ENCODE data around the gene ADPRHL1.
"Not testable (repeated sequence)": the region's sequence is repeated elsewhere in the genome, so short reads cannot be mapped to it uniquely, and the experiment has no call there.

Gene ADPRHL1

DNA sequence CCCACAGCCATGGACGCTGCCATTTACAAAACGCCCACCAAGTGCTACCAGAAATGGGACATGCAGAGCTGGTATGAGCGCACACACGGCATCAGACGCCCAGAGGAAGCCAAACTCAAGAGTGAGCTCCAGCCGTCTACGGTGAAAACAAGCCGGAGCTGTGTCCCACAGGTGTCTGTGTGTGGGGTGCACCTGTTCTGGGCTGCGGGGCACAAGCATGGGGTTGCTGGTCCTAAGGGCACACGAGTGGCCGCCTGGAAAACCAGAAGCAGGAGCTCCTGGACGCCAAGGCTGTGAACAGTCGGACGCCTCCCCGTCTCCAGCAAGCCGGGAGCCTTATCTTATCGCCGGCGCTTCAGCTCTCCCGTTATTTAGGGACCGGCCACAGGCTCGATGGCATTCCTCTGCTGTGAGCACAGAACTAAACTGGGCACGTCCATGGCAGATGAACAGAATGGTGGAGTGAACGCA lies 1.3 kb downstream of the ADPRHL1 start:
- Histone ChIP-seq H3K36me3 (ENCODE audit: insufficient read depth, low read length) (peaks cover 28% of the 10 kb centered on the region), H3K4me2 (ENCODE audit: low read length) (no peak overlapping the region), H3K79me2 (ENCODE audit: insufficient read depth, low read length) (no peaks in the 10 kb centered on the region), H3K27ac (ENCODE audit: low read depth, low read length, poor library complexity, severe bottlenecking) (no peak overlapping the region), H3K9me2 (ENCODE audit: low read depth, low read length) (no peaks in the 10 kb centered on the region), H3K4me1 (ENCODE audit: insufficient read depth, low read length, severe bottlenecking) (peaks cover 30% of the 10 kb centered on the region), H4K20me1 (ENCODE audit: insufficient read depth, low read length) (no peaks in the 10 kb centered on the region), H3K27me3 (ENCODE audit: insufficient read depth, low read length) (no peaks in the 10 kb centered on the region), H3K9me3 (ENCODE audit: low read length) (no peaks in the 10 kb centered on the region), H3K4me3 (ENCODE audit: low read depth, low read length, poor library complexity, severe bottlenecking) (no peak overlapping the region), H3F3A (ENCODE audit: insufficient read depth, low read length) (no peaks in the 10 kb centered on the region), H2AFZ (ENCODE audit: low read length) (no peak overlapping the region), H3K9ac (ENCODE audit: low read length) (no peak overlapping the region)
- no peak for TF ChIP-seq EZH2 (IDR thresholded peaks at IDR 0.05; ENCODE audit: borderline replicate concordance, low read length)
- TF ChIP-seq, protein P1, sequence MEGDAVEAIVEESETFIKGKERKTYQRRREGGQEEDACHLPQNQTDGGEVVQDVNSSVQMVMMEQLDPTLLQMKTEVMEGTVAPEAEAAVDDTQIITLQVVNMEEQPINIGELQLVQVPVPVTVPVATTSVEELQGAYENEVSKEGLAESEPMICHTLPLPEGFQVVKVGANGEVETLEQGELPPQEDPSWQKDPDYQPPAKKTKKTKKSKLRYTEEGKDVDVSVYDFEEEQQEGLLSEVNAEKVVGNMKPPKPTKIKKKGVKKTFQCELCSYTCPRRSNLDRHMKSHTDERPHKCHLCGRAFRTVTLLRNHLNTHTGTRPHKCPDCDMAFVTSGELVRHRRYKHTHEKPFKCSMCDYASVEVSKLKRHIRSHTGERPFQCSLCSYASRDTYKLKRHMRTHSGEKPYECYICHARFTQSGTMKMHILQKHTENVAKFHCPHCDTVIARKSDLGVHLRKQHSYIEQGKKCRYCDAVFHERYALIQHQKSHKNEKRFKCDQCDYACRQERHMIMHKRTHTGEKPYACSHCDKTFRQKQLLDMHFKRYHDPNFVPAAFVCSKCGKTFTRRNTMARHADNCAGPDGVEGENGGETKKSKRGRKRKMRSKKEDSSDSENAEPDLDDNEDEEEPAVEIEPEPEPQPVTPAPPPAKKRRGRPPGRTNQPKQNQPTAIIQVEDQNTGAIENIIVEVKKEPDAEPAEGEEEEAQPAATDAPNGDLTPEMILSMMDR (IDR thresholded peaks at IDR 0.05; ENCODE audit: low read length) = no peak

DNA sequence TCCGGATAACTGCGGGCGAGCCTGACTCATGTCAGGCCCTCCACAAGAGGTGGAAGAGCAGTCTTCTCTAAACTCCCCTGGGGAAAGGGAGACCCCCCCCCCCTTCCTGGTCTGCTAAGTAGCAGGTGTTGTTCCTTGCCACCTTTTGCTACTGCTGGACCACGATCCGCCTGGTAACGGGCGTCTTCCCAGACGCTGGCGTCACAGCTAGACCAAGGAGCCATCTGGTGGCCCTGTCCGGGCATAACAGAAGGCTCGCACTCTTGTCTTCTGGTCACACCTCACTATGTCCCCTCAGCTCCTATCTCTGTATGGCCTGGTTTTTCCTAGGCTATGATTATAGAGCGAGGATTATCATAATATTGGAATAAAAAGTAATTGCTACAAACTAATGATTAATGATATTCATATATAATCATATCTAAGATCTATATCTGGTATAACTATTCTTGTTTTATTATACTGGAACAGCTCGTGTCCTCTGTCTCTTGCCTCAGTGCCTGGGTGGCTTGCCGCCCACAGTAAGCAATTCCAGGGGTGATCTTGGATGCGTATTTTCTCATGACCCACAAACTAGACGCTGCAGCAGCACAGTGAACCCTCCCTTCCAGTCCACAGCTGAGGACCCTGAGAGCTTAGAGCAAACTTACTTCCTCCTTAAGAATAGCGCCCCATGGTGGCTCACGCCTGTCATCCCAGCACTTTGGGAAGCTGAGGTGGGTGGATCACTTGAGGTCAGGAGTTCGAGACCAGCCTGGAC lies 2.2 kb downstream of the ADPRHL1 start:
- H3F3A ChIP-seq (ENCODE audit: insufficient read depth, low read length); H3K79me2 ChIP-seq (ENCODE audit: insufficient read depth, low read length); H3K9me3 ChIP-seq (ENCODE audit: low read length); H3K27me3 ChIP-seq (ENCODE audit: insufficient read depth, low read length); H4K20me1 ChIP-seq (ENCODE audit: insufficient read depth, low read length); H2AFZ ChIP-seq (ENCODE audit: low read length); H3K9me2 ChIP-seq (ENCODE audit: low read depth, low read length): not testable (repeated sequence)
- Histone ChIP-seq H3K4me2 (ENCODE audit: low read length) (peak overlapping the region; percentile 78; the same call in 1 of the 2 replicates), H3K4me3 (ENCODE audit: low read depth, low read length, poor library complexity, severe bottlenecking) (peak overlapping the region; percentile 5), H3K27ac (ENCODE audit: low read depth, low read length, poor library complexity, severe bottlenecking) (peak overlapping the region; percentile 96), H3K36me3 (ENCODE audit: insufficient read depth, low read length) (peaks cover 22% of the 10 kb centered on the region; the same call in 1 of the 2 replicates), H3K4me1 (ENCODE audit: insufficient read depth, low read length, severe bottlenecking) (peaks cover 38% of the 10 kb centered on the region), H3K9ac (ENCODE audit: low read length) (peak overlapping the region; percentile 83; the same call in 1 of the 2 replicates)
- TF ChIP-seq, protein P1 (IDR thresholded peaks at IDR 0.05; ENCODE audit: low read length) = peak; percentile 38

DNA sequence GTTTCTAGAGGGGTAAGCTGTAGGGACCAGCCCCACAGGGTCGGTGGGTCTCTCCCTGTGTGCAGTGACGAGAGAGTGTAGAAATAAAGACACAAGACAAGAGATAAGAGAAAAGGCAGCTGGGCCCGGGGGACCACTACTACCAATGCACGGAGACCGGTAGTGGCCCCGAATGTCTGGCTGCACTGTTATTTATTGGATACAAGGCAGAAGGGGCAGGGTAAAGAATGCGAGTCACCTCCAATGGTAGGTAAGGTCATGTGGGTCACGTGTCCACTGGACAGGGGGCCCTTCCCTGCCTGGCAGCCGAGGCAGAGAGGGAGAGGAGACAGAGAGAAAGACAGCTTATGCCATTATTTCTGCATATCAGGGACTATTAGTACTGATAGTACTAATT lies 2.9 kb downstream of the ADPRHL1 start:
- not testable (repeated sequence) for H4K20me1 ChIP-seq (ENCODE audit: insufficient read depth, low read length); H3F3A ChIP-seq (ENCODE audit: insufficient read depth, low read length); H3K27me3 ChIP-seq (ENCODE audit: insufficient read depth, low read length); H3K79me2 ChIP-seq (ENCODE audit: insufficient read depth, low read length); H3K9me2 ChIP-seq (ENCODE audit: low read depth, low read length); H3K9me3 ChIP-seq (ENCODE audit: low read length); H2AFZ ChIP-seq (ENCODE audit: low read length)
- H3K4me2 ChIP-seq (ENCODE audit: low read length) = peak overlapping the region; percentile 78
- H3K9ac ChIP-seq (ENCODE audit: low read length) = peak overlapping the region; percentile 83
- peaks cover 16% of the 10 kb centered on the region; the same call in 1 of the 2 replicates for H3K36me3 ChIP-seq (ENCODE audit: insufficient read depth, low read length)
- peaks cover 45% of the 10 kb centered on the region for H3K4me1 ChIP-seq (ENCODE audit: insufficient read depth, low read length, severe bottlenecking)
- peak overlapping the region; percentile 80 for H3K4me3 ChIP-seq (ENCODE audit: low read depth, low read length, poor library complexity, severe bottlenecking)
- H3K27ac ChIP-seq (ENCODE audit: low read depth, low read length, poor library complexity, severe bottlenecking) = peak overlapping the region; percentile 96
